ENCODE results near the gene TMEM198.

- TF ChIP-seq CTCF (conservative IDR thresholded peaks at IDR 0.05; ENCODE audit: low read depth, low read length) = no peak
- TF ChIP-seq BHLHE40 (IDR thresholded peaks at IDR 0.05; ENCODE audit: low read depth, low read length) = no peak
These were observed 31.2 kb upstream of the TMEM198 start for GRCh38 chr2:219512524-219513216.

All from IMR-90 (cell line).